Smooth muscle cell (in vitro differentiated cells): ENCODE measurements around the gene TMEM255B. TPM values are rescaled to one million over a fixed set of nuclear protein-coding genes. Genes with fewer than 3 reads are reported as not detected.

ENCODE experiments used
- DNase-seq: peaks from one replicate; lab custom pipeline; 2025; ENCODE audit not compliant: unreplicated experiment; lab: John Stamatoyannopoulos, UW
- H2AFZ ChIP-seq: fragments of 200-600 bp; sonication (generic); 2 replicates; pipeline ENCODE4 v1.6.0; 2016; ENCODE audit warnings: antibody characterized with exemption, low read depth, mild to moderate bottlenecking
- H3F3A ChIP-seq: fragments of 200-600 bp; sonication (generic); 2 replicates; pipeline ENCODE4 v1.6.0; 2017; ENCODE audit warnings: antibody characterized with exemption, low read depth
- H3K27ac ChIP-seq: fragments of 200-600 bp; sonication (generic); 2 replicates; pipeline ENCODE4 v1.5.1; 2016; ENCODE audit warnings: low read depth, mild to moderate bottlenecking
- H3K27me3 ChIP-seq: fragments of 200-600 bp; sonication (generic); 2 replicates; pipeline ENCODE4 v1.6.1; 2016; ENCODE audit warnings: low read depth, mild to moderate bottlenecking
- H3K36me3 ChIP-seq: fragments of 200-600 bp; sonication (generic); 2 replicates; pipeline ENCODE4 v1.5.1; 2016; ENCODE audit warnings: low read depth
- H3K4me1 ChIP-seq: fragments of 200-600 bp; sonication (generic); 2 replicates; pipeline ENCODE4 v1.5.1; 2016; ENCODE audit warnings: low read depth
- H3K4me2 ChIP-seq: fragments of 200-600 bp; sonication (generic); 2 replicates; pipeline ENCODE4 v1.6.0; 2016; ENCODE audit warnings: mild to moderate bottlenecking
- H3K4me3 ChIP-seq: fragments of 200-600 bp; sonication (generic); 2 replicates; pipeline ENCODE4 v1.5.1; 2016; ENCODE audit warnings: mild to moderate bottlenecking
- H3K79me2 ChIP-seq: fragments of 200-600 bp; sonication (generic); 2 replicates; pipeline ENCODE4 v1.6.0; 2016; ENCODE audit warnings: low read depth, mild to moderate bottlenecking
- H3K9ac ChIP-seq: fragments of 200-600 bp; sonication (generic); 2 replicates; pipeline ENCODE4 v1.6.0; 2016; ENCODE audit warnings: low read depth
- H3K9me3 ChIP-seq: fragments of 200-600 bp; sonication (generic); replicated peaks from 2 replicates; pipeline ENCODE4 v1.5.1; 2016; ENCODE audit warnings: low read depth
- H4K20me1 ChIP-seq: fragments of 200-600 bp; sonication (generic); 2 replicates; pipeline ENCODE4 v1.6.0; 2016; ENCODE audit warnings: low read depth
- WGBS: methylation state at CpG from one replicate; pipeline ENCODE4 v1.1.7; 2016; ENCODE audit warnings: low lambda C conversion rate; 5-methylcytosine and 5-hydroxymethylcytosine counted together
- polyA plus RNA-seq: library from polyadenylated mRNA; unstranded; fragments of >200 nt; fragmentation: Nextera tagmentation; extraction: Ambion mirVana; gene quantifications from 2 replicates; pipeline ENCODE4 v1.2.1, GENCODE V29; 2016
- total RNA-seq: library from RNA; depleted of rRNA; stranded (reverse); fragments of >200 nt; gene quantifications from 2 replicates; pipeline ENCODE4 v1.2.3, GENCODE V29; 2014
- TF ChIP-seq, protein P1 (sequence below): fragments of 200-600 bp; sonication (generic); IDR thresholded peaks from 2 replicates; pipeline ENCODE4 v1.5.1; 2017; ENCODE audit warnings: borderline replicate concordance, mild to moderate bottlenecking, antibody characterized with exemption; ENCODE audit not compliant: insufficient read depth, poor library complexity, severe bottlenecking

TMEM255B gene
- total and polyA plus RNA-seq, 2 experiments from 2014 or later: 0.22 to 2.1 TPM

GRCh38 chr13:113850722-113851479 lies 91.9 kb downstream of the TMEM255B start:
- H3K4me1 ChIP-seq: no peaks in the 10 kb centered on the region
- H2AFZ ChIP-seq: no peak overlapping the region
- no peak overlapping the region for H3K27ac ChIP-seq
- H3K27me3 ChIP-seq: no peaks in the 10 kb centered on the region
- no peak overlapping the region for H3K4me3 ChIP-seq
- peaks cover 3% of the 10 kb centered on the region for H3K79me2 ChIP-seq
- no peak overlapping the region for H3K4me2 ChIP-seq
- no peaks in the 10 kb centered on the region for H3F3A ChIP-seq
- H3K9me3 ChIP-seq: no peaks in the 10 kb centered on the region
- H4K20me1 ChIP-seq: peaks cover 29% of the 10 kb centered on the region
- H3K9ac ChIP-seq: no peak overlapping the region
- no peaks in the 10 kb centered on the region for H3K36me3 ChIP-seq
- 100% methylated on average over 3 of the region's 3 CpGs for WGBS
- no peak for DNase-seq
- TF ChIP-seq, protein P1, sequence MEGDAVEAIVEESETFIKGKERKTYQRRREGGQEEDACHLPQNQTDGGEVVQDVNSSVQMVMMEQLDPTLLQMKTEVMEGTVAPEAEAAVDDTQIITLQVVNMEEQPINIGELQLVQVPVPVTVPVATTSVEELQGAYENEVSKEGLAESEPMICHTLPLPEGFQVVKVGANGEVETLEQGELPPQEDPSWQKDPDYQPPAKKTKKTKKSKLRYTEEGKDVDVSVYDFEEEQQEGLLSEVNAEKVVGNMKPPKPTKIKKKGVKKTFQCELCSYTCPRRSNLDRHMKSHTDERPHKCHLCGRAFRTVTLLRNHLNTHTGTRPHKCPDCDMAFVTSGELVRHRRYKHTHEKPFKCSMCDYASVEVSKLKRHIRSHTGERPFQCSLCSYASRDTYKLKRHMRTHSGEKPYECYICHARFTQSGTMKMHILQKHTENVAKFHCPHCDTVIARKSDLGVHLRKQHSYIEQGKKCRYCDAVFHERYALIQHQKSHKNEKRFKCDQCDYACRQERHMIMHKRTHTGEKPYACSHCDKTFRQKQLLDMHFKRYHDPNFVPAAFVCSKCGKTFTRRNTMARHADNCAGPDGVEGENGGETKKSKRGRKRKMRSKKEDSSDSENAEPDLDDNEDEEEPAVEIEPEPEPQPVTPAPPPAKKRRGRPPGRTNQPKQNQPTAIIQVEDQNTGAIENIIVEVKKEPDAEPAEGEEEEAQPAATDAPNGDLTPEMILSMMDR: no peak

DNA sequence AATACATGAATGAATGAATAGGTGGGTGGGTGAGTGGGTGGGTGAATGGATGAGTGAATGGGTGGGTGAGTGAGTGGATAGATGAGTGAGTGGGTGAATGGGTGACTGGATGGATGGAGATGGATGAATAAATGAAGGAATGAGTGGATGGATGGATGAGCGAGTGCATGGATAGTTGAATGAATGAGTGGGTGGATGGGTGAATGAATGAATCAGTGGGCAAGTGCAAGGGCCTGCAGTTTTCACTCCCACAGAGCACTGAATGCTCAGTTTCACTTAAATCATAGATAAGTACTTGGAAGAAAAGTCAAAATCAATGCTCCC lies 92.4 kb downstream of the TMEM255B start:
- DNase-seq: no peak
- TF ChIP-seq, protein P1: no peak
- WGBS: 100% methylated on average over 1 of the region's 1 CpG
- Histone ChIP-seq H3K4me3 (no peak overlapping the region), H3K36me3 (no peaks in the 10 kb centered on the region), H3K79me2 (peaks cover 3% of the 10 kb centered on the region), H3F3A (no peaks in the 10 kb centered on the region), H3K27ac (no peak overlapping the region), H3K4me1 (no peaks in the 10 kb centered on the region), H4K20me1 (peaks cover 34% of the 10 kb centered on the region), H2AFZ (no peak overlapping the region), H3K27me3 (no peaks in the 10 kb centered on the region), H3K9ac (no peak overlapping the region), H3K9me3 (no peaks in the 10 kb centered on the region), H3K4me2 (no peak overlapping the region)

DNA sequence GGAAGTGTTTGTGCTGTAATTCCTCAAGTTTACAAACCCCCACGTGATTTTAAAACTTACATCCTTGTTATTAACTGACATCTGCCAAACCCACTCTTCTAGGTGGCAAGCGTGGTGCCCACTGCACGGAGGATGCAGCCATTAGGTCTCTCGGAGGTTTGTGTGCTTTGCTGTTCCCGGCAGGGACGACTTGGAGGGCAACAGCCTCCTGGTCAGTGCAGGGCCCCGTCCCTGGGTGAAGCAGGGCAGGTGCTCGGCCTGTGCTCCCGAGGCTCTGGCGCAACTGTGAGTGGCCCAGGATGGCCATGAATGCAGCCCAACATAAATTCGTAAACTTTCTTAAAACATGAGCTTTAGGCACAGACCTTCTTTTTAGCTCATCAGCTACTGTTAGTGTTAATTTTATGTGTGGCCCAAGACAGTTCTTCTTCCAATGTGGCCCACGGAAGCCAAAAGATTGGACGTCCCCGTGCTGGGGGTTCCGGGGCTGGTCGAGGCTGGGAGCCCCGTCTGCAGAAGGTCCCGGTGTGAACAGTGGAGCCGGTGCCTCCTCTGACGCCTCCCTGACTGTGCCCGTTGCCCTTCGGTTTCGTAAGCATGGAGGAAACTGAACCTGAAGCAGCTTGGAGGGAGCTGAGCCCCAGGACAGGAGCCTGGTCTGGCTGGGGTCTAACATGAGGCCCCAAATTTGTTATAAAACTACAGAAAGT lies 93.0 kb downstream of the TMEM255B start:
- TF ChIP-seq, protein P1: no peak
- no peak for DNase-seq
- no peak overlapping the region for H2AFZ ChIP-seq
- H3K27ac ChIP-seq: no peak overlapping the region
- H3K36me3 ChIP-seq: no peaks in the 10 kb centered on the region
- no peak overlapping the region for H3K4me2 ChIP-seq
- no peaks in the 10 kb centered on the region for H3K9me3 ChIP-seq
- H3F3A ChIP-seq: no peaks in the 10 kb centered on the region
- no peak overlapping the region for H3K9ac ChIP-seq
- 95% methylated on average over 23 of the region's 23 CpGs for WGBS
- peaks cover 2% of the 10 kb centered on the region for H3K4me1 ChIP-seq
- H4K20me1 ChIP-seq: peaks cover 39% of the 10 kb centered on the region
- H3K27me3 ChIP-seq: no peaks in the 10 kb centered on the region
- no peak overlapping the region for H3K4me3 ChIP-seq
- H3K79me2 ChIP-seq: peaks cover 3% of the 10 kb centered on the region
